SU-DHL-6 (cell line): ENCODE measurements around the gene NAT14.

Experiments
- H2AFZ ChIP-seq: fragments of 200-600 bp; sonication (generic); 2 replicates; pipeline ENCODE4 v1.6.1; 2014; ENCODE audit warnings: low read depth, mild to moderate bottlenecking, moderate library complexity, mixed read lengths, antibody characterized with exemption, low read length; ENCODE audit not compliant: severe bottlenecking
- H3F3A ChIP-seq: fragments of 200-600 bp; shearing (Covaris generic); 2 replicates; pipeline ENCODE4 v1.6.0; 2016; ENCODE audit warnings: antibody characterized with exemption, mild to moderate bottlenecking; ENCODE audit not compliant: insufficient read depth
- H3K27ac ChIP-seq: fragments of 200-600 bp; sonication (generic); 2 replicates; pipeline ENCODE4 v1.5.1; 2016; ENCODE audit warnings: low read depth, mild to moderate bottlenecking, low read length, moderate library complexity, mixed read lengths
- H3K27me3 ChIP-seq: fragments of 200-600 bp; sonication (generic), shearing (Covaris generic); 2 replicates; pipeline ENCODE4 v1.6.0; 2014; ENCODE audit warnings: mild to moderate bottlenecking, low read length
- H3K36me3 ChIP-seq: fragments of 200-600 bp; sonication (generic); 2 replicates; pipeline ENCODE4 v1.6.1; 2014; ENCODE audit warnings: mild to moderate bottlenecking, low read length, mixed read lengths
- H3K4me2 ChIP-seq: fragments of 300-600, 200-600 bp; shearing (Covaris generic), sonication (generic); 2 replicates; pipeline ENCODE4 v1.6.0; 2014; ENCODE audit warnings: low read length, low read depth, mild to moderate bottlenecking; ENCODE audit not compliant: poor library complexity, severe bottlenecking
- H3K4me3 ChIP-seq: fragments of 200-600 bp; sonication (generic); 2 replicates; pipeline ENCODE4 v1.5.1; 2014; ENCODE audit warnings: antibody characterized with exemption, low read length, mild to moderate bottlenecking, mixed read lengths; ENCODE audit not compliant: insufficient read depth, poor library complexity, severe bottlenecking
- H3K79me2 ChIP-seq: fragments of 200-600 bp; sonication (generic); 2 replicates; pipeline ENCODE4 v1.6.1; 2014; ENCODE audit warnings: mild to moderate bottlenecking, low read length, moderate library complexity; ENCODE audit not compliant: insufficient read depth
- H3K9ac ChIP-seq: fragments of 200-600 bp; sonication (generic); 2 replicates; pipeline ENCODE4 v1.7.0; 2014; ENCODE audit warnings: mild to moderate bottlenecking, low read length
- H3K9me2 ChIP-seq: fragments of 200-600 bp; sonication (generic); replicated peaks from 2 replicates; pipeline ENCODE4 v1.6.1; 2014; ENCODE audit warnings: low read length; ENCODE audit not compliant: insufficient read depth
- H3K9me3 ChIP-seq: fragments of 200-600 bp; sonication (generic); 2 replicates; pipeline ENCODE4 v1.6.1; 2014; ENCODE audit warnings: low read length, mixed read lengths; ENCODE audit not compliant: insufficient read depth
- H4K20me1 ChIP-seq: fragments of 200-600 bp; sonication (generic); 2 replicates; pipeline ENCODE4 v1.6.1; 2014; ENCODE audit warnings: low read depth, mild to moderate bottlenecking, antibody characterized with exemption, low read length, moderate library complexity, mixed read lengths
- CTCF ChIP-seq: fragments of 200-600 bp; sonication (generic); IDR thresholded peaks from one replicate; pipeline ENCODE4 v1.5.1; 2017; ENCODE audit warnings: antibody characterized with exemption, mild to moderate bottlenecking, low read length, moderate library complexity; ENCODE audit not compliant: insufficient read depth, poor library complexity, severe bottlenecking
- EZH2phosphoT487 ChIP-seq: fragments of 200-600 bp; sonication (generic), shearing (Covaris generic); conservative IDR thresholded peaks from 2 replicates; pipeline ENCODE4 v1.6.1; 2018; ENCODE audit warnings: mild to moderate bottlenecking, antibody characterized with exemption, low read length, moderate library complexity, mixed read lengths

The NAT14 gene

GRCh38 chr19:55535965-55536350 lies 51.0 kb downstream of the NAT14 start:
- Histone ChIP-seq H3K9ac (no peak overlapping the region), H3F3A (no peaks in the 10 kb centered on the region), H3K4me3 (no peak overlapping the region), H2AFZ (no peak overlapping the region), H3K79me2 (no peaks in the 10 kb centered on the region), H3K27ac (no peak overlapping the region), H4K20me1 (no peaks in the 10 kb centered on the region), H3K36me3 (no peaks in the 10 kb centered on the region), H3K9me3 (no peaks in the 10 kb centered on the region), H3K27me3 (no peaks in the 10 kb centered on the region), H3K9me2 (no peaks in the 10 kb centered on the region), H3K4me2 (no peak overlapping the region)
- no peak for TF ChIP-seq EZH2phosphoT487
- no peak for TF ChIP-seq CTCF

- Histone ChIP-seq H4K20me1 (no peaks in the 10 kb centered on the region), H2AFZ (no peak overlapping the region), H3K4me3 (no peak overlapping the region), H3K27ac (no peak overlapping the region), H3K36me3 (no peaks in the 10 kb centered on the region), H3K4me2 (no peak overlapping the region), H3K79me2 (no peaks in the 10 kb centered on the region), H3K9me2 (no peaks in the 10 kb centered on the region), H3K27me3 (no peaks in the 10 kb centered on the region), H3K9ac (no peak overlapping the region), H3K9me3 (no peaks in the 10 kb centered on the region), H3F3A (no peaks in the 10 kb centered on the region)
- no peak for TF ChIP-seq EZH2phosphoT487
Observed at GRCh38 chr19:55536366-55536765, 51.4 kb downstream of the NAT14 start.
